ENCODE measurements around the gene XPA. TPM values are rescaled to one million over a fixed set of nuclear protein-coding genes. Genes with fewer than 3 reads are reported as not detected.

XPA gene
- total and polyA plus RNA-seq, 2 of the 13 experiments (the other 11 are each of a cell fraction or from before 2014, with no cell fraction given) = 2.3 to 15.2 TPM

DNA sequence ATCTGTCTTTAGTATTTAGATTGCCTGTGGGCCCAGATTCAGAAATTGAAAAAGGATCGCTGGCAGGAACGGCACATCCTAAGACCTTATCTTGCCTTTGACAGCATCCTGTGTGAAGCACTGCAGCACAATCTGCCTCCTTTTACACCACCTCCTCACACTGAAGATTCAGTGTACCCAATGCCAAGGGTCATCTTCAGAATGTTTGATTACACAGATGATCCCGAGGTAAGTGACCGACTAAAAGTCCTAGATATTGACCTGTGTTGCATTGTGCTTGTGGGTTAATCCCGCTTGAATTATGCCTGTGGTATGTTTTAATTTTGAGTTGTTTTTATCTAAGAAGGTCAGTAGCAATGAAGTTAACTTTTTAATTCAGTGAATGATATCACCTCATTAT is 49.1 kb downstream of the XPA start (continued):
- TF ChIP-seq ZNF674 (CRISPR knock-in tag; IDR thresholded peaks at IDR 0.05; ENCODE audit: low read depth) (no peak), ZNF207 (IDR thresholded peaks at IDR 0.05; ENCODE audit: borderline replicate concordance) (no peak), ZNF589 (CRISPR knock-in tag; conservative IDR thresholded peaks at IDR 0.05) (no peak), POLR2AphosphoS5 (IDR thresholded peaks at IDR 0.05; ENCODE audit: low read depth, low read length) (no peak)

DNA sequence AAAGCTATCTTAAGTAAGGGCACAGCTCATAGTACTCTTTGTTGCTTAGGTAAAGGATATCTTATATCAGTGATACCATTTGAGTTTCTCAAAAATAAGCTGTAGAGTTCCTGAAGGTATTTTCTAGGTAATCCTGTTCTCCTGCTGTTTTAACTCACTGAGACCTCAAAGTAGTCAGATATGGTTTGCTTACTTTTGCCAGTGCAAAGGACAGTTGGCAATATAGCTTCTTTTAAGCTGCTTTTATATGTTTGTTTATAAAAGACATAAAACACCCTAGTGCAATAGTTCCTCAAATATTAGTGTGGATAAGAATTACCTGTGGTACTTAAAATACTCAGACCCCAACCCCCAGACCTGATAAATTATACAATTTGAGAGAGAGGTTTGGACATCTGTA is 51.4 kb downstream of the XPA start:
- no peak for FAIRE-seq
- DNase-seq (ENCODE audit: low spot score) = no peak
- in situ Hi-C loops (cut with HindIII; ENCODE audit: extremely low pct_ligation_motif_present, low pct_unique_long_range_greater_than_20kb) = no loop called here
- Histone ChIP-seq H3K27ac (ENCODE audit: extremely low read length, insufficient read depth, low read length) (no peak overlapping the region), H3K4me1 (ENCODE audit: insufficient read depth, low read length) (no peaks in the 10 kb centered on the region), H3K9me3 (ENCODE audit: low read length) (no peaks in the 10 kb centered on the region), H3K27me3 (ENCODE audit: control insufficient read depth in 1 of 2, insufficient read depth in 2 of 2, low read length in 2 of 2) (no peaks in the 10 kb centered on the region), H3K4me2 (ENCODE audit: low read depth, low read length) (no peak overlapping the region), H3K36me3 (replicated peaks in 1 of 2; ENCODE audit: control insufficient read depth in 1 of 2, insufficient read depth in 2 of 2, low read length in 2 of 2) (peaks cover 10 to 72% of the 10 kb centered on the region in 2 experiments), H4K20me1 (ENCODE audit: insufficient read depth, low read length) (no peaks in the 10 kb centered on the region), H2AFZ (ENCODE audit: low read length) (no peak overlapping the region), H3K9ac (ENCODE audit: insufficient read depth, low read depth, low read length) (no peak overlapping the region), H3K79me2 (ENCODE audit: insufficient read depth, low read length) (peaks cover 7% of the 10 kb centered on the region), H3K4me3 (replicated peaks in 1 of 3; ENCODE audit: insufficient read depth in 1 of 3, low read depth in 2 of 3, low read length in 3 of 3) (no peak overlapping the region)
- ATAC-seq = no peak
- ChIA-PET CTCF (ENCODE audit: low intra/inter-chr PET ratio, low total read pairs) (no interaction called here), POLR2A (interaction anchor here (0.6 to 0.9 kb wide), 2 partner anchors 12 to 55 kb away, joined by 3 to 4 read pairs; partner anchors contain the start of genes NCBP1 and TSTD2)
- no TSS peak for BruUV-seq (replicated peaks)
- intact Hi-C loops (cut with micrococcal nuclease; ENCODE audit: unreplicated experiment) = no loop called here
- TF ChIP-seq, protein P1, sequence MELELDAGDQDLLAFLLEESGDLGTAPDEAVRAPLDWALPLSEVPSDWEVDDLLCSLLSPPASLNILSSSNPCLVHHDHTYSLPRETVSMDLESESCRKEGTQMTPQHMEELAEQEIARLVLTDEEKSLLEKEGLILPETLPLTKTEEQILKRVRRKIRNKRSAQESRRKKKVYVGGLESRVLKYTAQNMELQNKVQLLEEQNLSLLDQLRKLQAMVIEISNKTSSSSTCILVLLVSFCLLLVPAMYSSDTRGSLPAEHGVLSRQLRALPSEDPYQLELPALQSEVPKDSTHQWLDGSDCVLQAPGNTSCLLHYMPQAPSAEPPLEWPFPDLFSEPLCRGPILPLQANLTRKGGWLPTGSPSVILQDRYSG (CRISPR knock-in tag; IDR thresholded peaks at IDR 0.05) = no peak
- no peak for TF ChIP-seq JUN (CRISPR knock-in tag; IDR thresholded peaks at IDR 0.05)
- TF ChIP-seq ARNT2 (CRISPR knock-in tag; IDR thresholded peaks at IDR 0.05; ENCODE audit: low read depth) = no peak
- no peak for TF ChIP-seq ZNF382 (CRISPR knock-in tag; IDR thresholded peaks at IDR 0.05; ENCODE audit: borderline replicate concordance)
- TF ChIP-seq ZFP90 (CRISPR knock-in tag; IDR thresholded peaks at IDR 0.05; ENCODE audit: borderline replicate concordance) = no peak
- TF ChIP-seq, protein P2, sequence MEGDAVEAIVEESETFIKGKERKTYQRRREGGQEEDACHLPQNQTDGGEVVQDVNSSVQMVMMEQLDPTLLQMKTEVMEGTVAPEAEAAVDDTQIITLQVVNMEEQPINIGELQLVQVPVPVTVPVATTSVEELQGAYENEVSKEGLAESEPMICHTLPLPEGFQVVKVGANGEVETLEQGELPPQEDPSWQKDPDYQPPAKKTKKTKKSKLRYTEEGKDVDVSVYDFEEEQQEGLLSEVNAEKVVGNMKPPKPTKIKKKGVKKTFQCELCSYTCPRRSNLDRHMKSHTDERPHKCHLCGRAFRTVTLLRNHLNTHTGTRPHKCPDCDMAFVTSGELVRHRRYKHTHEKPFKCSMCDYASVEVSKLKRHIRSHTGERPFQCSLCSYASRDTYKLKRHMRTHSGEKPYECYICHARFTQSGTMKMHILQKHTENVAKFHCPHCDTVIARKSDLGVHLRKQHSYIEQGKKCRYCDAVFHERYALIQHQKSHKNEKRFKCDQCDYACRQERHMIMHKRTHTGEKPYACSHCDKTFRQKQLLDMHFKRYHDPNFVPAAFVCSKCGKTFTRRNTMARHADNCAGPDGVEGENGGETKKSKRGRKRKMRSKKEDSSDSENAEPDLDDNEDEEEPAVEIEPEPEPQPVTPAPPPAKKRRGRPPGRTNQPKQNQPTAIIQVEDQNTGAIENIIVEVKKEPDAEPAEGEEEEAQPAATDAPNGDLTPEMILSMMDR (CRISPR knock-in tag; IDR thresholded peaks at IDR 0.05) = no peak
- no peak for TF ChIP-seq ZNF766 (CRISPR knock-in tag; IDR thresholded peaks at IDR 0.05; ENCODE audit: borderline replicate concordance)
- TF ChIP-seq, protein P3, sequence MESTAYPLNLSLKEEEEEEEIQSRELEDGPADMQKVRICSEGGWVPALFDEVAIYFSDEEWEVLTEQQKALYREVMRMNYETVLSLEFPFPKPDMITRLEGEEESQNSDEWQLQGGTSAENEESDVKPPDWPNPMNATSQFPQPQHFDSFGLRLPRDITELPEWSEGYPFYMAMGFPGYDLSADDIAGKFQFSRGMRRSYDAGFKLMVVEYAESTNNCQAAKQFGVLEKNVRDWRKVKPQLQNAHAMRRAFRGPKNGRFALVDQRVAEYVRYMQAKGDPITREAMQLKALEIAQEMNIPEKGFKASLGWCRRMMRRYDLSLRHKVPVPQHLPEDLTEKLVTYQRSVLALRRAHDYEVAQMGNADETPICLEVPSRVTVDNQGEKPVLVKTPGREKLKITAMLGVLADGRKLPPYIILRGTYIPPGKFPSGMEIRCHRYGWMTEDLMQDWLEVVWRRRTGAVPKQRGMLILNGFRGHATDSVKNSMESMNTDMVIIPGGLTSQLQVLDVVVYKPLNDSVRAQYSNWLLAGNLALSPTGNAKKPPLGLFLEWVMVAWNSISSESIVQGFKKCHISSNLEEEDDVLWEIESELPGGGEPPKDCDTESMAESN (CRISPR knock-in tag; conservative IDR thresholded peaks at IDR 0.05) = no peak
- TF ChIP-seq, protein P4, sequence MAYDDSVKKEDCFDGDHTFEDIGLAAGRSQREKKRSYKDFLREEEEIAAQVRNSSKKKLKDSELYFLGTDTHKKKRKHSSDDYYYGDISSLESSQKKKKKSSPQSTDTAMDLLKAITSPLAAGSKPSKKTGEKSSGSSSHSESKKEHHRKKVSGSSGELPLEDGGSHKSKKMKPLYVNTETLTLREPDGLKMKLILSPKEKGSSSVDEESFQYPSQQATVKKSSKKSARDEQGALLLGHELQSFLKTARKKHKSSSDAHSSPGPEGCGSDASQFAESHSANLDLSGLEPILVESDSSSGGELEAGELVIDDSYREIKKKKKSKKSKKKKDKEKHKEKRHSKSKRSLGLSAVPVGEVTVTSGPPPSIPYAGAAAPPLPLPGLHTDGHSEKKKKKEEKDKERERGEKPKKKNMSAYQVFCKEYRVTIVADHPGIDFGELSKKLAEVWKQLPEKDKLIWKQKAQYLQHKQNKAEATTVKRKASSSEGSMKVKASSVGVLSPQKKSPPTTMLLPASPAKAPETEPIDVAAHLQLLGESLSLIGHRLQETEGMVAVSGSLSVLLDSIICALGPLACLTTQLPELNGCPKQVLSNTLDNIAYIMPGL (CRISPR knock-in tag; IDR thresholded peaks at IDR 0.05; ENCODE audit: borderline replicate concordance in 1 of 2, low read depth in 1 of 2) = no peak
- no peak for TF ChIP-seq PTBP1 (IDR thresholded peaks at IDR 0.05; ENCODE audit: low read depth, low read length, poor library complexity, severe bottlenecking)
- no peak for TF ChIP-seq ZNF724P (CRISPR knock-in tag; IDR thresholded peaks at IDR 0.05; ENCODE audit: borderline replicate concordance)
- no peak for TF ChIP-seq KDM5B (CRISPR knock-in tag; IDR thresholded peaks at IDR 0.05; ENCODE audit: borderline replicate concordance)

Data from HepG2 (cell line).